ENCODE measurements around the gene PGP.

DNA sequence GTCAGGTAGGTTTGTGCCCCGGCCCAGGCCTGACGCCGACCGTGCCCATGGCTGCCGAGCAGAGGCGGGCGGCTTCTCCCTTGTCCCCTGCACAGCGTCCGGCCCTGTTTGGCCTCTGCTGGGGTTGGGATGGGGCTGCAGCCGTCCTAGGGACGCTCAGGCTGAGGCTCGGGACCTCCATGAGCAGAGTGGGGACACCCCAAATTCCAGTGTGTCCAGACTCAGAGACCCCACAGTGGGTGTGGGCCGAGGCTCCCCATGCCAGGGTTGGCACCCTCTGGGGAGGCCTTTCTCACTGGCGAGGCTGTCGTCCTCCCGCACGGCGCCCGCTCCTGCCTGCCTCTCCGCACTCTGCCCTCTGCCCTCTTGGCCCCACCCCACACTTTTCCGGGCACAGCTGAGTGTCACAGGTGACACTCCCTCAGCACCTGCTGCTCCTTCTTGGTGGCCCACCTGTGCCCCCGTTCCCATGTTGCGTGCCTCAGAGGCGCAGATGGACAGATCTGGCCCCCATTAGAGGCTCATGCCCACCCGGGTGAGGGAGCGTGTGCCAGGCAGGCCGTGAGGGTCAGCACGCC, 43.0 kb downstream of the PGP start:
- TF ChIP-seq POLR2A (IDR thresholded peaks at IDR 0.05) = no peak
- TF ChIP-seq, protein P1, sequence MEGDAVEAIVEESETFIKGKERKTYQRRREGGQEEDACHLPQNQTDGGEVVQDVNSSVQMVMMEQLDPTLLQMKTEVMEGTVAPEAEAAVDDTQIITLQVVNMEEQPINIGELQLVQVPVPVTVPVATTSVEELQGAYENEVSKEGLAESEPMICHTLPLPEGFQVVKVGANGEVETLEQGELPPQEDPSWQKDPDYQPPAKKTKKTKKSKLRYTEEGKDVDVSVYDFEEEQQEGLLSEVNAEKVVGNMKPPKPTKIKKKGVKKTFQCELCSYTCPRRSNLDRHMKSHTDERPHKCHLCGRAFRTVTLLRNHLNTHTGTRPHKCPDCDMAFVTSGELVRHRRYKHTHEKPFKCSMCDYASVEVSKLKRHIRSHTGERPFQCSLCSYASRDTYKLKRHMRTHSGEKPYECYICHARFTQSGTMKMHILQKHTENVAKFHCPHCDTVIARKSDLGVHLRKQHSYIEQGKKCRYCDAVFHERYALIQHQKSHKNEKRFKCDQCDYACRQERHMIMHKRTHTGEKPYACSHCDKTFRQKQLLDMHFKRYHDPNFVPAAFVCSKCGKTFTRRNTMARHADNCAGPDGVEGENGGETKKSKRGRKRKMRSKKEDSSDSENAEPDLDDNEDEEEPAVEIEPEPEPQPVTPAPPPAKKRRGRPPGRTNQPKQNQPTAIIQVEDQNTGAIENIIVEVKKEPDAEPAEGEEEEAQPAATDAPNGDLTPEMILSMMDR (IDR thresholded peaks at IDR 0.05) = no peak
- no peak for TF ChIP-seq EP300 (IDR thresholded peaks at IDR 0.05)
- TF ChIP-seq POLR2AphosphoS5 (IDR thresholded peaks at IDR 0.05) = no peak
